HG03442 (cell line): ENCODE results near the gene CFAP410.

ENCODE experiments used
- ATAC-seq: cut with Tn5 transposase; IDR thresholded peaks from one replicate; pipeline ENCODE4 v1.9.1; 2021; ENCODE audit warnings: mild to moderate bottlenecking, moderate library complexity; ENCODE audit not compliant: unreplicated experiment

CFAP410 gene

DNA sequence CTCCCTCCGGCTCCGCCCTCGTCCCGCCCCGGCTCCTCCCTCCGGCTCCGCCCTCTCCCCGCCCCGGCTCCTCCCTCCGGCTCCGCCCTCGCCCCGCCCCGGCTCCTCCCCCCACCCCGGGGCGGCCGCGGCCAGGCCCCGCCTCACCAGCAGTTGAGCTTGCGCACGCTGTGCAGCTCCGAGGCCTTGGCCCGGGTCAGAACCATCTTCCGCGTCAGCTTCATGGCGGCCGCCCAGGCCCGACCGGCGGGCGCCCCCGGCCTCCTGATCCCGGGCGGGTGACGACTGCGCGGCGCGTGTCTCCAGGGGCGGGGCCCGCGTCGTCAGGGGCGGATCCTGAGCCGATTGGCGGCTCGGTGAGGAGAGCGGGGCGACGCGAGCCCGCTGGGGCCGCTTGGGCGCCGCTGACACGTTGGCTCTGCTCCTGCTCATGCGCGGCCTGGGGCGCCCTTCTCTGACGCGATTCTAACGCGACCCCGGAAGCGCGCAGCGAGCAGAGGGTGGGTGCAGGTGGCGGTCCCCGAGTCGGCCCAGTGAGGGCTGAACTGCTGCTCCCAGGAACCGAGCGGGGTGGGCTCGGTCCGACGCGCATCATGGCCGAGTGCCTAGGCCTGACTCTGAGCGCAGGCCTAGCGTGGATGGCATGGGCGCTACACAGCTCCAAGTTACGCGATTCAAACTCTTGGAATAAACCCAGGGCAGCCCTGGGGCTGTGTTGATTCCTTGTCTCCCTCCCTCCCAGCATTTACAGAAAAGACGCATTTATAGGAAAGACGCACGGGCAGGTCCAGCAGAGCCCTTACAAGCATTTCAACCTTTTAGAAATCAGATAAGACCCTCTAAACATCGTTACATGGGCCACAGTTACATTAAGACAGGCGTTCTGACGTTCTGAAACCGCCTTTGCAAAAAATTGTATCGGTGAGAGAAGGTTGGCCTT, at the start of gene CFAP410:
Gene CFAP410 (minus strand): TSS at position 420 of the 940 bp plus-strand sequence. CDS start 196 bp downstream, at position 224.
- peak; percentile 85 for ATAC-seq

DNA sequence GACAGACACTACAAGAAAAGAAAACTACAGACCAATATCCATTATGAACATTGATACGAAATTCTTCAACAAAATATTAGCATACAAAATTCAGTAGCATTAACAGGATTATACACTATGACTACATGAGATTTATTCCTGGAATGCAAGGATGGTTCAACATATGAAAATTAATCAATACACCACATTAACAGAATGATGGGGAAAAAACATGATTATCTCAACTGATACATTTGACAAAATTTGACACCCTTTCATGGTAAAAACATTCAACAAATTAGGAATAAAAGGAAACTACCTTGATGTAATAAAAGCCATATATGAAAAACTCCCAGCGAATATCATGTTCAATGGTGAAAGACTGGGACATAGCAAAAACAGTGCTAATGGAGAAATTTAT, 45.8 kb upstream of the CFAP410 start:
- ATAC-seq, result no peak

GRCh38 chr21:44383216-44383615, 44.0 kb upstream of the CFAP410 start:
- no peak for ATAC-seq

DNA sequence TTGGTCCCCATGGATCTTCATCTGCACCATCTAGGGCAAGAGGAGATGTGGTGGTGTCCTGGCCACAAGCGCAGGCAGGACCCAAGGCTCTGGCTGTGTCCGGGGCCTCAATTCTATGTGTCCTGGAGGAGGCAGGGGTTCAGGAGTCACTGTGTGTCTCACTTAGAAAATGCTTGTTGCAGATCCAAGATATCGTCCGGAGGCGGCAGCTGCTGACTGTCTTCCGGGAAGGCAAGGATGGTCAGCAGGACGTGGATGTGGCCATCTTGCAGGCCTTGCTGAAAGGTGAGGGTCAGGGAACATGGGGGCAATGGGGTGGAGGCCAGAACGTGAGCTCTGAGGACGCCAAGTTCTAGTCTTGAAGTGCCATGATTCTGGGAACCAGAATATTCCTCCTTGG, 43.3 kb upstream of the CFAP410 start:
- no peak for ATAC-seq

DNA sequence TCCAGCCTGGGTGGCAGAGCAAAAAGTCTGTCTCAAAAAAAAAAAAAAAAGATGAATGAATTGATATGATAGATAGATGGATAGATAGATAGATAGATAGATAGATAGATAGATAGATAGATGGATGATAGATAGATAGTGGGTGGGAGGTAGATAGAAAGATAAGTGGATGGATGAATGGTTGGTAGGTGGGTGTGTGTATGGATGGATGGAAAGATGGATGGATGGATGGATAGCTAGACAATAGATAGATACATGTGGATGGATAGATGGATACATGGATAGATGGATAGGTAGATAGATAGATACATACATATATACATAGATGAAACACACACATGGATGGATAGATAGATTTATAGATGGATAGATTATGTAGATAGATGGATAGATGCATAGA, 42.7 kb upstream of the CFAP410 start:
- ATAC-seq, result no peak

DNA sequence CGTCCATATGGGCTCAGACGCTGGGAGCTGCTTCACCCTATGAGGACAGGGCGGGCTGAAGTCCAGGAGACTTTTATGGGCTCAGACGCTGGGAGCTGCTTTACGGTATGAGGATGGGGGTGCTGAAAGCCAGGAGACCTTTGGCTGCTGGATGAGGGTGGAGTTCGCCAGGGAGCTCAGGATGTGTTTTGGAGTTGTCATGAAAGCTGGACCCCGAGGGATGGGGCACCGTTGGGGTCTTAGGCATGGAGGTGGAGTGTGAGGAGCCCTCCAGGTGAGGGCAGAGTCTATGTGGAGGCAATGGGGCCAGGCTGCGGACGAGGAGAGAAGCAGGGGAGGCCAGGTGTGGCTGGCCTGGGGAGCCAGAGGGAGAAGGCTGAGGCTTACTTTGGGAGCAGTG, 41.7 kb upstream of the CFAP410 start:
- no peak for ATAC-seq

DNA sequence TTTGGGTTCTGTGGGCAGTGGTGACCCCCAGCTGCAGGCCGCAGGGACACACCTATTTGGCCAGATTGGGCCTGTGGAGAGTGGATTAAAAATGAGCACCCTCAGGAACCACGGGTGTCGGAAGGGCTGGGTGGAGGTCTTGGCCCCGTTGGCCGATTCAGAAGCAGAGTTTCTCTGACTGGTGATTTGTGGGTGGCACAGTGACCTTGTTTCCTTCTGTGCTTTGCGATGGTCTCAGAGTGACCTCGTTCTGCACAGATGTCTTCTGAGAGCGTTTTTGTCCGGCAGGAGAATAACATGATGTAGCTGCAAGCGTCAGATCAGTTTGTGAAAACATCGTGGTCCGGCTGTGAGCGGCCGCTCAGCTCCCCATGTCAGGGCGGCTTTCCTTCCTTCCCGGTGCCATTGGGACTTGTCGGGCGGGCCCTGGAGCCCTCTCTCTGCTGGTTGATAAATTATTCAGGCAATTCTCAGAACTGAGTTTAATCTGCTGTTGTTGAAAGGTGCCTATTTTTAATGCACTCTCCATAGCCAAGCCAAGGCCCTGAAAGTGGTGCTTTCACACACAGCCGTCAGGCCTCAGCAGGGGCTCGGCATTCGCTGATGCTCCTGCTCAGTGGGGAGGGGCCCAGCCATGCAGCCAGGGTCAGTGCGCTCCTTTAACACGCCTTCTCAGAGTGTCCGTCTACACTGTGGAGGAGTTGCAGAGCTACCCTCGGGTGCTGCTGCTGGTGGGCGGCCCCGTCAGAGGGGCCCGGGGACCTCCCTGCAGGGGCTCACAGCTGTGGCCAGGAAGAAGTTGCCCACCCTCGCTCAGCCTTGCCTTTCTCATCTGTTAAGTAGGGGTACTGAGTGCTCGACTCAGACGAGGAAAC, 41.0 kb upstream of the CFAP410 start:
- no peak for ATAC-seq

DNA sequence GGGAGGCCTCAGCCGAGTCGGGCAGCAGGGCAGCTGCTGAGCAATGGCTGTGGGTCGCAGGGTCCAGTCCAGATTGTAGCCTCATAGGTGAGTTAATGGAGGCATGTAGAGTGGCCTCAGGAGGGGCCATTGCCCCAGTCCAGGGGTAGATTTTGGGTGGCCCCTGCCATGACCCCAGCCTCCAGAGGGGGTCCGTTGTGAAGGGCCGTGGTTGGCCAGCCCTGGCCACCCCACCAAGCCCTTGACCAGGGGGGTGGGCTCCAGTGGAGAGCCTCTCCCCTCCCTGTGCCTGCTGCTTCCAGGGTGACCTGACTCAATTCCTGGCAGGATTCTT, 40.3 kb upstream of the CFAP410 start:
- no peak for ATAC-seq

DNA sequence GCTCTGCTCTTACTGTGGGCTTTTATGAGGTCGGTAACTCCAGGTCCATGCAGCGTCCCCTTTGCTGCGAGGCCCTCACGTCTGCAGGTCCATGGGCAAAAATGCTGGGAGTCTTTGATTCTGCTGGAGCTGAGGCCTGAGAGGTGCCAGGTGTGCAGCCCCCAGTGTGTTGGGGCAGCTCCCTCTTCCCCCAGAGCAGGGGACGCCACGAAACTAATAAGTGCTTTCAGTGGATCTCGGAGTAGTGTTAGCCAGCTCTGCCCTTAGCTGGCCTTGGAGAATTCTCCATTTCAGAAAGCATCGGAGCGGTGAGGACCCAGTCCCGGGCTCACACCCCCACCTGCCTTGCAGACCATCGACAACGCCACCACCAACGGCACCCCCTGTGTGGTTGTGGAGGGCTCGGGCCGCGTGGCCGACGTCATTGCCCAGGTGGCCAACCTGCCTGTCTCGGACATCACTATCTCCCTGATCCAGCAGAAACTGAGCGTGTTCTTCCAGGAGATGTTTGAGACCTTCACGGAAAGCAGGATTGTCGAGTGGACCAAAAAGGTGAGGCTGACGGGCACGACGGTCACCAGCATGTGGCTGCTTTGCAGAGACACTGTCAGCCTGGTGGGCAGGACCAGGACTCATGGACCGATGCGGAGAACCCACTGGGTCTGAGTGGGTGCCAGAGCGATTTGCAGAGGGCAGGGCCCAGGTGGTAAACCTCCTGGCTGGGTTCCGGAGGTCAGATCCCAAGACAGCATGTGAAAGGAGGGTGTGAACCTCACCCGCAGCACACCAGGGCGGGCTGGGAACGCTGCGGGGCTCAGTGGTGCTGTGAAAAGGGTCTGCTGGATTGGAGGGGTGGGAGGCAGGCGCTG, 39.7 kb upstream of the CFAP410 start:
- no peak for ATAC-seq

DNA sequence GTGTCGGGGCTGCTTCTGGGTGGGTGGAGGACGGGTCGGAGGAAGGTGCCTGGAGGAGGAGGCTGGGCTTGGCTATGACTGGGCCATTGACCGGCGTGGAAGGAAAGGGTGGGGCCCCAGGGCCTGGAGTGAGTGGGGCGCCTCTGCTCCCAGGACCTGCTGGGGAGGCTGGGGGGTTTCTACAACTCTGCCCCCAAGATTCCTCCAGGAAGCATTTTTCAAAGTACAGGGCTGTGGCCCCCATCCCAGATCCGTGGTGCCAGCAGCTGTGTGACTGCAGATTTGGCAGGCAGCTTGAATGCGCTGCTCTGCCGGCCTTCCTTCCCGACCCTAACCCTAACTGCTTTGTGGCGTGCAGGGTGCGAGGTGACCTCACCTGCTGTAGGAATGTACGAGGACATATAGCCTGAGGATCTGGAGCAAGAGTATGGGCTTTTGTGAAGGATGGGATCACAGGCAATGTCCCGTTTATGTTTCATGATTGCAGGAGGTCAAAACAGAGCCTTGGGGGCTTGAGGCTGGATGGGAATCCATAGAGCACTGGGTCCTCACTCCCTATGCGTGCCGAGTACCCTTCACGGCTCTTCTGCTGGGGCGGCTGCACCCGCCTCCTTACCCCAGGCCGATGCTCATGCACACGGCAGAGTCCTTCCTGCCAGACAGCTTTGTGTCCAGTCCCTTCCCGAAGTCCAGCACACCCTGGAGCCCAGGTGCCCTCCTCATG, 38.9 kb upstream of the CFAP410 start:
- no peak for ATAC-seq

DNA sequence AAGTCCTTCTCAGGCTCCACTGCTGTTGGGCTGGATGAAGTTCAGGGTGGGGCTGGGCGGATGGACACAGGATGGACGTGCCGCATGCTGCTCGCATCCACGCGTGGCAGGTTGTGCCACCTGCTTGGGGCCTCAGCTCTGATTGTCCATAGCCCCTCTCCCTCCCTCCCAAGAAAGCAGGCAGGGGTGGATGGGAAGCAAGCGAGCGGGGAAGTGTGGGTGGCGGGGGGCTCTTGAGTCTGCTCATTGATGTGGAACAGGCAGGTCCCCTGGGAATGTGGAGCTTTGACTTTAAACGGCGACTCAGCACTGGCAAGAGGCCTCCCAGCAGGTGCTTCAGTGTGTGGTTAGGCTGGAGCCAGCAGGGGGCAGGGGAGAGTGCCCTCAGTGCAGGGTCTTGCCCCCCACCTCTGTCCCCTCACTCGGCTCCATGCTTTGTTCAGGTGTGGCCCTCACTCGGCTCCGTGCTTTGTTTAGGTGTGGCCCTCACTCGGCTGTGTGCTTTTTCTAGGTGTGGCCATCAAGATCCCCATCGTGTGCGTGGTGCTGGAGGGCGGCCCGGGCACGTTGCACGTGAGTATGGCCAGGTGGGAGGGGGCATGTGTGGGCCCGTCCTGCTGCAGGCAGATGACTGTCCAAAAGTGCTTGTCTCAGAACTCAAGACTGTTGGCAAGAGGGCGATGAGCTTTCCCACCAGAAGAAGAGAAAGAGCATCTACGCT, 38.2 kb upstream of the CFAP410 start:
- no peak for ATAC-seq

DNA sequence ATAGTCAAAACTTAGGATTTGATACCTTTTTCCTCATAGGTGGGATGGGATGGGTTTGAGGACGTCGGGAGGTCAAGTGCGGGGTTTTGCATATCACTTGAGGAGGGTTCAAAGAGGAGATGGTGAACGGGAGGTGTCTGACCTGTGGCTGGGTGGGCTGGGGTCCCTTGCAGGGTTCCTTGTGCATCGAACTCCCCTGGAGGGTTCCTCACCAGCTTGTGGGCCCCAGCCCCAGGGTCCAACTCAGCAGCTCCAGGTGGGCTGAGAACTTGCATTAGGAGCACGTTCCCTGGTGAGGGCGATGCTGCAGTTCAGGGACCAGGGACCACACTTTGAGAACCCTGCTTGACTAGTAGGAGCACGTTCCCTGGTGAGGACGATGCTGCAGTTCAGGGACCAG, 37.4 kb upstream of the CFAP410 start:
- ATAC-seq, result no peak

DNA sequence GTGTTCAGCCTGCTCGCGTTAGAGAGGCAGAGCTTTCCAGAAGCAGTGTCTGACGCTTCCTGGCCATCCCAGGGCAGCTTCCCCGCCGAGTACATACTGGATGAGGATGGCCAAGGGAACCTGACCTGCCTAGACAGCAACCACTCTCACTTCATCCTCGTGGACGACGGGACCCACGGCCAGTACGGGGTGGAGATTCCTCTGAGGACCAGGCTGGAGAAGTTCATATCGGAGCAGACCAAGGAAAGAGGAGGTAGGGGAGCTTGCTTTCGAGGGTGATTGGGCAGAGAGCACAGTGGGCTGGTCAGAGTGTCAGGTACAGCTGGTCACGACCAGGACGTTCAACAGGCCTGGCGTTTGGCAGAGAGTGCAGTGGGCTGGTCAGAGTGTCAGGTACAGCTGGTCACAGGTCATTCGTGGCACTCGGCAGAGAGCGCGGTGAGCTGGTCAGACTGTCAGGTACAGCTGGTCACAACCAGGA, 36.6 kb upstream of the CFAP410 start:
- no peak for ATAC-seq

- ATAC-seq, result no peak
Measured at GRCh38 chr21:44375281-44375651, 36.1 kb upstream of the CFAP410 start.

DNA sequence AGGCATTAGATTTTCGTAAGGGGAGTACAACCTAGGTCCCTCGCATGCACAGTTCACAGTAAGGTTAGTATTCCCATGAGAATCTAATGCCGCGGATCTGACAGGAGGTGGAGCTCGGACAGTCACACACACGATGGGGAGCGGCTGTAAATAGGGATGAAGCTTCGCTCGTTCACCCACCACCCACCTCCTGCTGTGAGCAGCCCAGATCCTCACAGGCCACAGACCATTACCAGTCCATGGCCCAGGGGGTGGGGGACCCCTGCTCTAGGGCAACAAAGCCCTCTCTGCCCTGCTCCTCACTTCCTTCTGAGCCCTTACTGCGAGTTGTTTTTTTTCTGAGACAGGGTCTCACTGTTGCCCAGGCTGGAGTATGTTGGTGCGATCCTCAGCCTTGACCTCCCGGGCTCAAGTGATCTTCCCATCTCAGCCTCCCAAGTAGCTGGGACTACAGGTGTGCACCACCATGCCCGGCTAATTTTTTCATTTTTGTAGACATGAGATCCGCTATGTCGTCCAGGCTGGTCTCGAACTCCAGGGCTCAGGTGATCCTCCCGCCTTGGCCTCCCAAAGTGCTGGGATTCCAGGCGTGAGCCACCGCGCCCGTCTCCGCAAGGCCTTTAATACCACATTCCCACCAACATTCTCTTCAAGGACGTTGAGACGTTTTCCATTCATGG, 35.6 kb upstream of the CFAP410 start:
- no peak for ATAC-seq

GRCh38 chr21:44372616-44373015, 33.4 kb upstream of the CFAP410 start:
- no peak for ATAC-seq

- ATAC-seq, result no peak
Measured at GRCh38 chr21:44371596-44371995, 32.4 kb upstream of the CFAP410 start.

DNA sequence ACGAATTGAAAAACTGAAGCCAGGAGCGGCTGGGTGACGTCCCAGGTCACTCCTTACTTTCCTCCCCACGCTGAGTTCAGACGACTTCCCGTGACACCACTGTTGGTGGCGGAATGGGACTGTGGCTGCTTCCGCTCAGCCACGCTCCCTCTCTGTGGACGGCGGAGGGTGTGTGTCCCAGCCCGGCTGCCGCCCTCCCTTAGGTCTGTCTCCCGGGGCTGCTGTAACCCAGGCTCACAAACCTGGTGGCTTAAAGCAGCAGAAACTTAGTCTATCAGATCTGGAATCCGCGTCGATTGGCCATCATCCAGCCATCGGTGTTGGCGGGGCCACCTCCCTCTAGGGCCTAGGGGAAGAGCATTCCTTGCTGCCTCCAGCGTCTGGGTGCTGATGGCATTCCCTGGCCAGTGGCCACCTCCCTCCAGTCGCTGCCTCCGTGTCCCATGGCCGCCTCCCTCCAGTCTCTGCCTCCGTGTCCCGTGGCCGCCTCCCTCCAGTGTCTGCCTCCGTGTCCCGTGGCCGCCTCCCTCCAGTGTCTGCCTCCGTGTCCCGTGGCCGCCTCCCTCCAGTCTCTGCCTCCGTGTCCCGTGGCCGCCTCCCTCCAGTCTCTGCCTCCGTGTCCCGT, 31.7 kb upstream of the CFAP410 start:
- ATAC-seq, result no peak
